ENCODE measurements around the gene DGCR6L. TPM values are rescaled to one million over a fixed set of nuclear protein-coding genes. Genes with fewer than 3 reads are reported as not detected.
"Not testable (repeated sequence)": the region's sequence is repeated elsewhere in the genome, so short reads cannot be mapped to it uniquely, and the experiment has no call there.

DGCR6L gene
- total RNA-seq, 1 experiment from 2014 or later = 32.7 TPM

DNA sequence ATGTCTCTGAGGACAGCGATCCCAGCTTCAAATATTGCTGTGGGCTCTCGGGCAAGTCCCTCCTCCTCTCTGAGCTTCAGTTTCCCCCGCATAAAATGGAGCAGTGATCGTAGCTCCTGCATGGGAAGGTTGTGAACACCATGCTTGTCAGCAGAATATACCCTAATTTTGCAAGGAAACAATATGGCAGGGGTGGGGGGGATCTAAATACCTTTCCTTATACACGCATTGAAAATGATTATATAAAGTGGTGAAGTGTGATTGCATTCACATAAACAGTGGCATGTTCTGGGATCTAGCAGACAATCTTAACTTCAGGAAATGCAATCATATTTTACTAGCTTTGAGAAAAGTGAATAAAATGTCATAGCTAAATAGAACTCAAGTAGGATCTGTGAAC is 27.8 kb downstream of the DGCR6L start:
- H3K36me3 ChIP-seq (ENCODE audit: insufficient read depth, low read length) = no peaks in the 10 kb centered on the region
- H3K27me3 ChIP-seq (ENCODE audit: low read length) = no peaks in the 10 kb centered on the region
- no peak overlapping the region for H2AFZ ChIP-seq (ENCODE audit: low read length)
- no peaks in the 10 kb centered on the region for H3K9me3 ChIP-seq (ENCODE audit: low read length)
- no peak for DNase-seq
- H3K9ac ChIP-seq (ENCODE audit: low read length) = no peak overlapping the region
- no peaks in the 10 kb centered on the region for H3K79me2 ChIP-seq (ENCODE audit: low read length)
- H3K27ac ChIP-seq (ENCODE audit: low read length) = no peak overlapping the region
- no peak overlapping the region for H3K4me2 ChIP-seq (ENCODE audit: low read depth, low read length, poor library complexity, severe bottlenecking)
- H3K4me3 ChIP-seq (ENCODE audit: low read length) = no peak overlapping the region
- H4K20me1 ChIP-seq (ENCODE audit: insufficient read depth, low read depth, low read length) = no peaks in the 10 kb centered on the region
- H3K4me1 ChIP-seq (ENCODE audit: low read length) = no peaks in the 10 kb centered on the region
- no peaks in the 10 kb centered on the region for H3K9me2 ChIP-seq (replicated peaks; ENCODE audit: insufficient read depth, low read length)

DNA sequence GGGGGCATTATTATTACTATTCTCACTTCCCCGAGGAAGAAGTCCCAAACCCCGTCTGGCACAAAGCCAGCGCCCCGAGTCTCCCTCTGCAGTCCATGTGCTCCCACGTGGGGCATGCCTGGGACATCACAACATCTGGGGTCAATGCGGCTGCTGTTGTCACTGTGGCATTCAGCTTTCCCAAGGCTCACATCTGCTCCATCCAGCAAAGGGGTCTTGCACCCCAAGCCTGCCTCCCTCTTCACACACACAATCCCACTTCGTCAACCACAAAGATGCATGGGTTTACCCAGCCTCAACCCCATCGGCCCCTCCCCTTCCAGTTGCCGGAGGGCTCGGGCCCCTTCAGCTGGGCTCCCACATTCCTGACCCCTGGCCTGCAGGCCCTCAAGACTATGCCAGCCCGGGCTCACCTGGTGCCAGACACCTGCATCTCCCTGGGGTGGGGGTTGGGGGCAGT is 28.2 kb downstream of the DGCR6L start:
- H3K4me3 ChIP-seq (ENCODE audit: low read length) = no peak overlapping the region
- no peak overlapping the region for H3K4me2 ChIP-seq (ENCODE audit: low read depth, low read length, poor library complexity, severe bottlenecking)
- H3K9me2 ChIP-seq (replicated peaks; ENCODE audit: insufficient read depth, low read length) = no peaks in the 10 kb centered on the region
- no peak overlapping the region for H2AFZ ChIP-seq (ENCODE audit: low read length)
- no peaks in the 10 kb centered on the region for H3K4me1 ChIP-seq (ENCODE audit: low read length)
- no peaks in the 10 kb centered on the region for H3K79me2 ChIP-seq (ENCODE audit: low read length)
- H3K27ac ChIP-seq (ENCODE audit: low read length) = no peak overlapping the region
- no peaks in the 10 kb centered on the region for H3K27me3 ChIP-seq (ENCODE audit: low read length)
- no peak overlapping the region for H3K9ac ChIP-seq (ENCODE audit: low read length)
- no peak for DNase-seq
- H3K36me3 ChIP-seq (ENCODE audit: insufficient read depth, low read length) = no peaks in the 10 kb centered on the region
- H3K9me3 ChIP-seq (ENCODE audit: low read length) = no peaks in the 10 kb centered on the region
- no peaks in the 10 kb centered on the region for H4K20me1 ChIP-seq (ENCODE audit: insufficient read depth, low read depth, low read length)

DNA sequence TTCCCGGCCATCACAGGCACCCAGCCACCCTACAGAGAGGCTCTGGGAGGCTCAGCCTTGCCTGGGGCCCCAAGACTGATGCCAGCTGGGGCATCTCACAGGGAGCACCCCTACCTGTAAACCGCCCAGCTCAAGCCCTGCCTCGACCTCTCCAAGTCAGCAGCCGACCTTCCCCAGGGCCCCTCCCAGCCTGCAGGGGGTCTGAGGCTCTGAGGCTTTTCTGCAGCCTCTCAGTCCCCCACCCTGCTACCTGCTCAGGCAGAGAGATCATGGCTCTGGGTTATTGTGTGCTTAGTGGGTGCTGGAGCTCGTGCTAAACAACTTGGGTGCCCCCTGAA is 28.6 kb downstream of the DGCR6L start:
- Histone ChIP-seq H4K20me1 (ENCODE audit: insufficient read depth, low read depth, low read length) (no peaks in the 10 kb centered on the region), H3K4me3 (ENCODE audit: low read length) (no peak overlapping the region), H3K79me2 (ENCODE audit: low read length) (no peaks in the 10 kb centered on the region), H3K4me1 (ENCODE audit: low read length) (no peaks in the 10 kb centered on the region), H2AFZ (ENCODE audit: low read length) (no peak overlapping the region), H3K4me2 (ENCODE audit: low read depth, low read length, poor library complexity, severe bottlenecking) (no peak overlapping the region), H3K27ac (ENCODE audit: low read length) (no peak overlapping the region), H3K9me2 (replicated peaks; ENCODE audit: insufficient read depth, low read length) (no peaks in the 10 kb centered on the region), H3K9ac (ENCODE audit: low read length) (no peak overlapping the region), H3K9me3 (ENCODE audit: low read length) (no peaks in the 10 kb centered on the region), H3K27me3 (ENCODE audit: low read length) (no peaks in the 10 kb centered on the region), H3K36me3 (ENCODE audit: insufficient read depth, low read length) (no peaks in the 10 kb centered on the region)
- no peak for DNase-seq

DNA sequence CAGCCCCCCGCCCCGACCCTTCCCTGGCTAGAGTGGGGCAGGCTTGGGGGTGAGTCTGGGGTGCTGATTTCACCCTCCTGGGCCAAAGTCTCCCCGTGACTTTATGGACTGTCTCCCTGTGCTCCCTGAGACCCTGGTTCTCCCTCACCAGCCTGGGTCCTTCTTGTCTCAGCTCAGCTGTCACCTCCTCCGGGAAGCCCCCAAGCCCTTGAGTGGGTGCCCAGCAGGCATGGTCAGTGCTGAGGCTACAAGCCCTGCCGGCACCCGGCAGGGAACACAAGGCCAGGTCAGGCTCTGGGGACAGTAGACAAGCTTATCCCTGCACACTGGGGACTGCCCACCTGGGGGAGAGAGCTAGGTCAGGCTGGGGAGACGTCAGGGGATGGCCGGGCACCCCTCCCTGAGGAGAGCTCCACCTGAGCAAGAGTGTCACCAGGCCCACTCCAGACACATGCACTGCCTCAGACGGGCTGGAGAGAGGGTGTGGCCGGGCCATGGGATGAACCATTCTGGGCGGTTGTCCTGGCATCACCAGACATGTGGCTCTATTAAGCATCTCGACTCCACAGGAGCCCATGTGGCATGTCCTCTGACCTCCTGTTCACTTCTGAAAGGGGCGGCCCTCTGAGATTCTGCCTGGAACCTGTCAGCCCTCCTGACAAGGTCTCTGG is 29.1 kb downstream of the DGCR6L start:
- Histone ChIP-seq H3K9ac (ENCODE audit: low read length) (no peak overlapping the region), H3K4me2 (ENCODE audit: low read depth, low read length, poor library complexity, severe bottlenecking) (no peak overlapping the region), H4K20me1 (ENCODE audit: insufficient read depth, low read depth, low read length) (no peaks in the 10 kb centered on the region), H3K9me2 (replicated peaks; ENCODE audit: insufficient read depth, low read length) (no peaks in the 10 kb centered on the region), H2AFZ (ENCODE audit: low read length) (no peak overlapping the region), H3K27me3 (ENCODE audit: low read length) (no peaks in the 10 kb centered on the region), H3K9me3 (ENCODE audit: low read length) (no peaks in the 10 kb centered on the region), H3K4me1 (ENCODE audit: low read length) (no peaks in the 10 kb centered on the region), H3K79me2 (ENCODE audit: low read length) (no peaks in the 10 kb centered on the region), H3K4me3 (ENCODE audit: low read length) (no peak overlapping the region), H3K36me3 (ENCODE audit: insufficient read depth, low read length) (no peaks in the 10 kb centered on the region), H3K27ac (ENCODE audit: low read length) (no peak overlapping the region)
- no peak for DNase-seq

DNA sequence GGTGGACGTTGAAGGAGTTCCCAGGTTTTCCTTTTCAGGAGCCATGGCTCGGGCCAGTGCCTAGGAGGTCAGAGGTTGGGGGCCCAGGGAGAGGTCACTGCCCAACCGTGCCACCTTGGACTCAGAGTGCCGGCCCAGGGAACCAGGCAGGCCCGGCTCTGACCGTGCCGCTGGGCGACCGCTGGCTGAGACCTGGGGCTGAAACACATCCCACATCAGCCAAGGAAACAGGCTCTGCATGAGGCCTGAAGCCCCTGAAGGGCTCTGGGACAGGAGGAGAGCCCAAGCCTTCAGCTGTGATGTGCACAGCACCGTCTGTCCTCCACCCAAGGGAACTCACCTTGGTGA is 29.8 kb downstream of the DGCR6L start:
- Histone ChIP-seq H3K4me3 (ENCODE audit: low read length) (no peak overlapping the region), H3K27ac (ENCODE audit: low read length) (no peak overlapping the region), H3K36me3 (ENCODE audit: insufficient read depth, low read length) (no peaks in the 10 kb centered on the region), H3K9me2 (replicated peaks; ENCODE audit: insufficient read depth, low read length) (no peaks in the 10 kb centered on the region), H4K20me1 (ENCODE audit: insufficient read depth, low read depth, low read length) (no peaks in the 10 kb centered on the region), H3K79me2 (ENCODE audit: low read length) (no peaks in the 10 kb centered on the region), H3K4me2 (ENCODE audit: low read depth, low read length, poor library complexity, severe bottlenecking) (no peak overlapping the region), H3K27me3 (ENCODE audit: low read length) (no peaks in the 10 kb centered on the region), H3K4me1 (ENCODE audit: low read length) (no peaks in the 10 kb centered on the region), H2AFZ (ENCODE audit: low read length) (no peak overlapping the region), H3K9me3 (ENCODE audit: low read length) (no peaks in the 10 kb centered on the region), H3K9ac (ENCODE audit: low read length) (no peak overlapping the region)
- DNase-seq = no peak

DNA sequence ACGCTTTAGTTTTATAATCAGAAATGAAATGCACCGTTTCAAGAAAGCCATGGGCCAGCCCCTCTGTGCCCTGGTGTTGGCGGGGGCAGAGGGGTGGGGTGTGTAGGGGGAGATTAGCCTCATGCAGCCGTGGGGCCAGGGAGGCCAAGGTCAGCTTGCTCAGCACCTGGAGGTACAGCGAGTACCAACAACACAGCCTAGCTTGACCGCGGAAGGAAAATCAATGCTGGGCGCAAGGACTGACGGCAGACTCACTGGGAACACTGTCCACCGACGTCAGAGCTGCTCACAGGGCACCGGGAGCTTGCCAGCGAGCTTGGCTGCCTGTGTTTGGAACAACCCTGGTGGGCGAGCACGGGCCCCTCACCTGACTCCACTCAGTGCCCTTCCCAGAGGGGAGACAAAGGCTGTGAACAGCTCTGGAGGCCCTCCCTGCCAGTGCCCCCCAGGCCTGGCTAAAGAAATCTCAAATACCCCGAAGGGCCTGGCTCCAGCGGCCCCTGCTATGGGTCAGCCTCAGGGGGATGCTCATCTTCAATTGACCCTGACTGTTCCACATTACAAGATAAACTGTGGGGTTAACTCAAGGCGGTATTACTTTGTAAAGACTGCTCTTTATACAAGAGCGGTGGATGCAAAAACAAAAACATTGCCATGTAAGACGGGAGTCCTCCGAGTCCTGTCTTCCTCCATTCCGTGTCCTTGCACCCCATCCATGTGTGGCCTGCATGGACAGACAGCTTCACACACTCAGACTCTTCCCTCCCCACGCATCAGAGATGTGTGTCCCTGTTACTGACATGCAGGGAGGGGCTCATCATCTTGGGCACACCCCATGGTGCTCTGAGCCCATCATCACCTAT is 30.4 kb downstream of the DGCR6L start:
- H2AFZ ChIP-seq (ENCODE audit: low read length); H3K36me3 ChIP-seq (ENCODE audit: insufficient read depth, low read length); H3K27ac ChIP-seq (ENCODE audit: low read length); H3K9me2 ChIP-seq (replicated peaks; ENCODE audit: insufficient read depth, low read length); H3K79me2 ChIP-seq (ENCODE audit: low read length); H3K27me3 ChIP-seq (ENCODE audit: low read length); H3K9ac ChIP-seq (ENCODE audit: low read length); H3K9me3 ChIP-seq (ENCODE audit: low read length); H3K4me3 ChIP-seq (ENCODE audit: low read length); H3K4me2 ChIP-seq (ENCODE audit: low read depth, low read length, poor library complexity, severe bottlenecking); H3K4me1 ChIP-seq (ENCODE audit: low read length); DNase-seq; H4K20me1 ChIP-seq (ENCODE audit: insufficient read depth, low read depth, low read length): not testable (repeated sequence)

DNA sequence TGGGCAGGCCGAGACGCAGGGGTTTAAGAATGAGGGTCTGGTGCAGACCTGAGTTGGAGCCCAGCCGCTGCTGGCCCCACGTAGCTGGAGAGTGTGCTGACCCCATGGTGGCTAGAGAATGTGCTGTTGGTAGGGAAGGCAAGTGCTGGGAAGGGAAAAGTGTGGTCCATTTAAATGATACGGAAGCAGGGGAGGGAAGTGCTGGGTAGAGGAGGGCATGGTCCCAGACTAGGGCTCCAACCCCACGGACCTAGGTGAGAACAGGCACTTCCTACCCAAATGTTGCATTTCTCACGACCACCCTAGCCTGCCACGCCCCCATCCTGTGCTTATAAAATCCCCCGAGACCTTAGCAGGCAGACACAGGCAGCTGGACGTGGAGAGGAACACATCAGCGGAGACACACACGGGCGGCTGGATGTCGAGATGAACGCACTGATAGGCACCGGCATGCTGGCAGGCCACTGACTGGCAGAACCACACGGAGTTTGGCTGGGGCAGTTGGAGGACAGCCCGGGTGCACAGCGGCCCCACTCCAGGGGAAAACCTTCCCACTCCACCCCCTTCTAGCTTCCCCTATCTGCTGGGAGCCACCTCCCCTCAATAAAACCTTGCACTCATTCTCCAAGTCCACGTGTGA is 33.0 kb downstream of the DGCR6L start:
- not testable (repeated sequence) for H3K9ac ChIP-seq (ENCODE audit: low read length); H3K27me3 ChIP-seq (ENCODE audit: low read length); DNase-seq; H3K9me3 ChIP-seq (ENCODE audit: low read length); H2AFZ ChIP-seq (ENCODE audit: low read length); H3K4me2 ChIP-seq (ENCODE audit: low read depth, low read length, poor library complexity, severe bottlenecking); H3K27ac ChIP-seq (ENCODE audit: low read length); H4K20me1 ChIP-seq (ENCODE audit: insufficient read depth, low read depth, low read length); H3K9me2 ChIP-seq (replicated peaks; ENCODE audit: insufficient read depth, low read length); H3K36me3 ChIP-seq (ENCODE audit: insufficient read depth, low read length); H3K4me3 ChIP-seq (ENCODE audit: low read length); H3K4me1 ChIP-seq (ENCODE audit: low read length); H3K79me2 ChIP-seq (ENCODE audit: low read length)

DNA sequence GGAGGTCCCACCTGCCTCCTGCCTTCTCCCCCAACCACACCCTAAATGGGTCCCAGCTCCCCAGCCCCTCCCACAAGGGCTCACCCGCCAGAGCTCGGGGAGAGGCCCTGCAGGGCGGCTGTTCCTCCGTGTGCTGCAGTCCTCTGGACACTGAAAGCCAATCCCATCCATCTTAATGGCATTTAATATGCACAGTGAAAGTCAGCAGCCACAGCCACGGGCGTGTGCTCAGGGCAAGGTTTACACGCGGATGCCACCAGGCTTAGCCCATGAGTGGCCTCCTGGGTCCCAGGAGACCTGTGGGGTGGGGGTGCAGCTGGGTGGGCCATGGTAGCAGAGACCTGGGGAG is 33.6 kb downstream of the DGCR6L start:
- not testable (repeated sequence) for H3K36me3 ChIP-seq (ENCODE audit: insufficient read depth, low read length); H3K9me2 ChIP-seq (replicated peaks; ENCODE audit: insufficient read depth, low read length); H3K9ac ChIP-seq (ENCODE audit: low read length); H3K9me3 ChIP-seq (ENCODE audit: low read length); H3K4me1 ChIP-seq (ENCODE audit: low read length); H3K27ac ChIP-seq (ENCODE audit: low read length); H4K20me1 ChIP-seq (ENCODE audit: insufficient read depth, low read depth, low read length); H2AFZ ChIP-seq (ENCODE audit: low read length); DNase-seq; H3K4me3 ChIP-seq (ENCODE audit: low read length); H3K4me2 ChIP-seq (ENCODE audit: low read depth, low read length, poor library complexity, severe bottlenecking); H3K27me3 ChIP-seq (ENCODE audit: low read length); H3K79me2 ChIP-seq (ENCODE audit: low read length)
